Activated CD4-positive, CD25-positive, alpha-beta regulatory T cell (primary cell): ENCODE results near the gene ZSWIM4.

Source experiments
- DNase-seq, 4 experiments: peaks; one replicate each; lab custom pipeline; 2025; lab: John Stamatoyannopoulos, UW

The ZSWIM4 gene

DNA sequence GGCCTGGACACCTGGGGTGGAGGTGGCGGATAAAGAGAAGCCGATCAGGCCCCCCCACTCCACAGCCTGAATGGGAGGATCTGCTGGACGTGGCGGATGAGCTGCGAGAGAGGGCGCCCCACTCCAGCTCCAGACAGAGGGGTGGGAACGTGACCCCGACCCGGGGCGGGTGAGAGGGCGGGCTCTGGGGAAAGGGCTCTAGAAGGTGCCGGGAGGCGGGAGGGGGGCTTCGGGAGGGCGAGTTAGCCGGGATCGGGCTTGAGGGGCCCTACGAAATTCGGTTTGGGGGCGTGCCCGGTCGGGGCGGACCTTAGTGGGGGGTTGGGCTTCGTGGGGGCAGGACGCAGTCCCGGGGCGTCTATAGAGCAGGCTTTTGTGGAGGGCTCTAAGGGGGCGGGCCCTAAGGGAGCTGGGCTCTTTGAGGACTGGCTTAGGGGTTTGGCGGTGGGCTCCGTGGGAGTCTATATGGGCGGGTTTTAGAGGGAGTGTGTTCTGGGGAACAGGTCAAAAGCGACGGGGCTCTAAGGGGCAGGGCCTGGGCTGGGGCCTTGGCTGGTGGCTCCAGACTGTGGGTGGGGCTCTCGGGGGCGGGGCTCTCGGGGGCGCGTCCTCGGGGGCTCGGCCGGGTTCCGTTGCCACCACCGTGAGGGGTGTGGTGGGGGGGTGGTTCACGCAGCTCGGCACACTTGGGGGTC lies 77.6 kb downstream of the ZSWIM4 start:
- DNase-seq = no peak

DNA sequence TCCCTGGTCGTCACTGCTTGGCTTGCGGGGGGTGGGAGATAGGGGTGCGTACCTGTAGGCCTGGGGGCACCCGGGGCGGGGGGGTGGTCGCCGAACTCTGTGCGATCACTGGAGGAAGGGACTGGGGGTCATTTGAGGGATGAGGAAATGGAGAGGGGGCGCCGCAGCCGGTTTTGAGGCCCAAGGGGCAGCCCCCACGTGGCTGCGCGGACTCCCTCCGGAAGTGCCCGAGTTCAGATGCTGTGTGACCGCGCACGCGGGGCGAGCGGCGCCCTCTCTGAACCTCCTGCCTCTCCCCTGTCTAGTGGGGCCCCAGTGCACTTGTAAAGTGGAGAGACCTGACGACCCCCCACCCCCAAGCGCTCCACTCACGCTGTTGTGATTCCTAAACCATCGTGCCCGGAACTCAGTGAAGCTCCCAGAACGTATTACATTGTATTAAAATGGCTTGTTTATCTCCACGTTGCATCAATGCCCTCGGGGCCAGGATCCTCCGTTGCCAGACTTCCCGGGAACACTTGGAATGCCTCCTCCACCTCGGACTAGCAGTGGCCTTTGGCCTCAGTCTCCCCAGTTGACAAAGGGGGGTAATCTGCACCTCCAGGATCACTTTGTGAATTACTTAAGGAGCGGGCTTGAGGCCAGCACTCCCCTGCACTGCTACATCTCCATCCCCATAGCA lies 78.7 kb downstream of the ZSWIM4 start:
- DNase-seq = no peak

DNA sequence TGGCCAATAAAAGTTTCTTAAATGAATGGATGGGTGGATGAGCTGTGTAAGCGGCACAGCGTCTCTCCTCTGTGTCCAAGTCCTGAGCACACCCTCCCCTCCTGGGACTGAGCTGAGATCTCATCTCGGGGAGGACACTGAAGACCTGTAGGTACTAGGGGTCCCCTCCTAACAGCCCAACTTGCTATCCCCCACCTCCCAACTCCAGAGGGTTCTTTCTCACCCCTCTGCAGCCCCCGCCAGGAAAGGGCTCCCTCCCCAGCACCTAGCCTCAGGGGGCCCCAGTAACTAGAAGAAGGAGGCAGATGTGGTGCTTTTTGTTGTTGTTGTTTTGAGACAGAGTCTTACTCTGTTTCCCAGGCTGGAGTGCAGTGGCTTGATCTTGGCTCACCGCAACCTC lies 80.6 kb downstream of the ZSWIM4 start:
- DNase-seq = no peak

DNA sequence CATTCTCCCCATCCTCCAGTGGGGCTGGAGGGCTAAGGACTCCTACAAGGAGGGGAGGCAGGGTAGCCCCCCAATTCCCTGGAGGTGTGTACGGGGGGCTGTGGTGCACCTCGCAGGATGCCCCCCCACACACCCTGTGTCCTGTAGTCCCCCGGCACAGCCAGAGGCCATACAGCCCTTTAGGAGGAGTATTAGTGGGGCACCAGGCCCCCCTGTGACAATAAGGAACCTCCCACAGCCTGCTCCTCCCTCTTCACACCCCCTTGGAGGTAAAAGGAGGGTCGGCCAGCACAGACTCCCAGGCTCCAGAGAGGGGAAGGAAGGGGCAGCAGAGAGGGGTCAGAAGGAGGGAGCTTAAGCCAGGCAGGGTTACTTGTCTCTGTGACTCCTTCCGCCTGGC lies 81.6 kb downstream of the ZSWIM4 start, which contains the start of gene NANOS3:
NANOS3 (plus strand) TSS at position 301 of the 400 bp plus-strand sequence. CDS start 115 bp downstream, outside the sequence.
- DNase-seq = no peak

DNA sequence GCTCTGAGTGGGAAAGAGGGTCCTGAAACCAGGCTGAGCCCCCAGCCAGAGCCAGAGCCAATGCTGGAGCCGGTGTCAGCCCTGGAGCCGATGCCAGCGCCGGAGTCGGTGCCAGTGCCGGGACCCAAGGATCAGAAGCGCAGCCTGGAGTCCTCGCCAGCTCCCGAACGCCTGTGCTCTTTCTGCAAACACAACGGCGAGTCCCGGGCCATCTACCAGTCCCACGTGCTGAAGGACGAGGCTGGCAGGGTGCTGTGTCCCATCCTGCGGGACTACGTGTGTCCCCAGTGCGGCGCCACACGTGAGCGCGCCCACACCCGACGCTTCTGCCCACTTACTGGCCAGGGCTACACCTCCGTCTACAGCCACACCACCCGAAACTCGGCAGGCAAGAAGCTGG lies 82.1 kb downstream of the ZSWIM4 start:
- DNase-seq = no peak

DNA sequence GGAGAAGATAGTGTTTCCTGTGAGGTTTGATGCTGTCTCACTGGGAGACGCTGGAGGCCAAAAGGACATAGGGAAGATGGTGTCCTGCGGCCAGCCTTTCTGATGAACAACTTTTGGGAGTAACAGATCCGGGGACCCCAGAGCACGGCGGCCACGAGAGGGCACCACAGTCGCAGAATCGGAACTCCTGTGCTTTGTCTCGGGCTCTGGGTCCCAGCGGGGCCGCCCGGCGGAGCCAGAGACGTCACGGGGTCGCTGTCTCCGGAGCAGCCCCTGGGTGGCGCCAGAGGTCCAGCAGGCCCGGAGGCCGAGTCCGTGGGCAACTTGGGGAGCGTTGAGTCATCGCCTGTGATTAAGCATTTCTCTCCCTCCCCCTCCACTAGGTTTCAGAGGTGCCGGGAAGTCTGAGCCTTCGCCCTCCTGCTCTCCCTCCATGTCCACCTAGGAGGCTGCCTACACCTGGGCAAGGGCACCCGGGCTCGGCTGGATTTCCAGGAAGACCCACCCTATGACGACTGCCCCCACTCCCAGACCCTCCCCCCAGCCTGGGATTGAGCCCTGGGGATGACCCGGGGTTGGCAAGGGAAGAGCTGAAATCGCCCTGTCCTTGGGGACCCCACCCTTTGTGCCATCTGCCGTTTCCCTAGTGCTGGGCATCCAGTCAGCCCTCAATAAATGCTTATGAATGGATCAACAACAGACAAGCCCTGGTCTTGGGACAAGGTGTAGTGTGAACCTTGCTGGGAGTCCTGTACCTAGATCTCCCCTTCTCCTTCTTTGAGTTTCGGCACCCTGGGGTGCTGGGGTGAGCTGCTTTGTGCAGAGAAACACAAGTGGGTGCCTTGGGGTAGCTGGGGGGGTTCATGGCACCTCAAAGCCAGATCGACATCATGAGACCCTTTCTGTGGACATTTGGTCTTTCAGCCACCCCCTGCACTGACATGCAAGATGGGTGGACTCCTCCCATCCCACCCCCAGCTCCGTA lies 85.1 kb downstream of the ZSWIM4 start:
- peak; percentile 95 to 98 (median 97) for DNase-seq

DNA sequence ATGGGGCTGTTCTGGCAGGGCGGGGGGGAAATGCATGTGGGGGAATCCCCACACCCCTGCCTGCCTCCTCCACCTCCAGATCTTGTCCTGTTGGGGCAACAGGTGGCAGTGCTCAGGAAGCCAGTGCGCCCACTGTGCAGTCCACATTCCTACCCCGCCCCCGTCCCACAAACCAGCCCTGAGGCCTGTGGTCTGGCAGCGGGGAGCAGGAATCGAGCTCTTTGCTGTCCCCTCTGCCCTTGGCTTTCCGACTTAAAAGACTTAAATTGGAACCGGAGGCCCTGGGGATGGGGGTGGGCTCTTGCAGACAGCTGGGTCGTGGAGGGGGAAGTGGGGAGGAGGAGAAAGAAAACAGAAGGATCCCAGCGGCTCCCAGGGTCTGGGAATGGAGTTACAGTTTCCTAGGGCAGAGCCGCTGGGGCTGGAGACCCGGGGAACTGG lies 86.0 kb downstream of the ZSWIM4 start:
- DNase-seq = no peak
